ENCODE measurements around the gene LPAR3. TPM values are rescaled to one million over a fixed set of nuclear protein-coding genes. Genes with fewer than 3 reads are reported as not detected.

LPAR3 gene
- polyA plus RNA-seq, 1 donor = 0.11 TPM

GRCh38 chr1:84856726-84857270 lies 36.2 kb downstream of the LPAR3 start:
- no peak for DNase-seq (ENCODE audit: low read depth)

- DNase-seq (ENCODE audit: low read depth) = no peak
Observed at GRCh38 chr1:84855691-84856630, 37.0 kb downstream of the LPAR3 start.

- DNase-seq (ENCODE audit: low read depth) = no peak
Observed at GRCh38 chr1:84855168-84855567, 37.8 kb downstream of the LPAR3 start.

- DNase-seq (ENCODE audit: low read depth) = no peak
Observed at GRCh38 chr1:84853741-84854721, 39.0 kb downstream of the LPAR3 start.

- DNase-seq (ENCODE audit: low read depth) = no peak
Observed at GRCh38 chr1:84851839-84852238, 41.2 kb downstream of the LPAR3 start.

DNA sequence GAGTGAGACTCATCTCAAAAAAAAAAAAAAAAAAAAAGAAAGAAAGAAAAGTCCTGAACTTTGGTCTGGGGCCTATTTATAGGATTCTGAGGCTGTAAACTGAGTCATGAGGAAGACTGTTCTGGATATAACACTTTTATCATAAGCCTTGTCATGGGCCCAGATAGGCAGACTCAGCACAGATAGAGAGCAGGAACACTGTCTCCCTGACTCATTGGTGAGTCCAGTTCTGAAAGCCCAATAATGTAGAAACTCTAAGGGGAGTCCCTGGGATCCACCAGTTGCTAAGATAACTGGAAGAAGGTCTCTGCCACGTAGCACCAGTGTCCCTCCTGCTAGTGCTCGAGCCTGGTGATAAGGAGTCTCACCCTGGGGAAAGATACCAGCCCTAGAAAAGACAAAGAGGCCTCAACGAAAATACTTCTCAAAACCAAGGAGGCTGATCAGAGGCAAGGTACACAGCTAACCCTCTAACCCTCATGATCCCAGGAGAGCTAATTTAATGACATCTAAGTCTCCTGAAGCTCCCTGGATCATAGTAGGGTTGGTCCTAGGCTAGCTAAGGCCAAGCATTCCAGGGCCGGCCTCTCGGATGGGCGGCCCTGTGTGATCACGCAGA lies 43.5 kb downstream of the LPAR3 start:
- no peak for DNase-seq (ENCODE audit: low read depth)

DNA sequence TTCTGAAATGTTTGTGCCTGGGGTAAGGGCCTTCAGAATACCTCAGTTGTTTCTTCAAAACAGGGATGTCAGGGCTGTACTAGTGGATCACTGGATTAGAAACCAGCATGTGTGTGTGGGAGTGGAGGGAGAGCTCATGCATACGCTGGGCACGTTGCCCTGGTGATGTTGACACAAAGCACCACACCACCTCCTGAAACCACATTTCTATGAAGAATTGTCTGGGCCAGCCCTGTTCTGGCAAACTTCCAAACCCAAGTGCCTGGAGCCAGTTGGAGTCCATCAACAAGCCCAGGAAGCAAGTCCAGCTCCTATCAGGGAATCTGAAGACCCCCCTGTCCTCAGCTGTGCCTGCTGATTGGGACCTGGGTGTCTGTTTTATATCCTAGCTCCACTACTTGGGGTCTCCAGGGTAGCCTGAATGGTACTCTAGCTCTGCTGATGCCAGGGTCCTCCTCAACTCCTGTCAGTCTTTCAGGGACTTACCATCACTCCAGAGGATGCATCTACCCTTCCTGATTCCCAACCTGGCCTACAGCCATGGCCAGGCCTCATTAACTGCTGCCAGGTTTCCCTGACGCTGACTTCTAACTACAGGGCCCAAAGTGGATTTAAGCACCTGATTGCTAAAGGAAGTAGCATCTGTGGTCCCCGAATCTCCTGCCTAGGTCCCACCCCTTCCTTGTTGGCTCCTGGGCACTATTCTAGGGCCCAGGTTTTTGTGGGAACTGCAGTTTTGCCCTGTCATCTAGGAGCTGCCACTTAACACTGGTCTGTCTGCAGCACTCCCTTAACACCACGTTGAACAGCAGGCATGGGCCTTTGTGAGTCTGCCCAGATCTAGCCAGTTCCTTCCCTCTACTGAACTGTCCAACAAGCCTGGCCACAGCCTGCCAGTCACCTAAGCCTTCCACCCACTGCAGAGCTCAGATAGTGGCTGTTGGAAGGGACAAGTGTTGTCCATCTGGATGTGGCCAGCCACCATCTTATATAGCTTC lies 45.5 kb downstream of the LPAR3 start:
- no peak for DNase-seq (ENCODE audit: low read depth)

- no peak for DNase-seq (ENCODE audit: low read depth)
Observed at GRCh38 chr1:84846387-84846786, 46.6 kb downstream of the LPAR3 start.

GRCh38 chr1:84845357-84845756 lies 47.6 kb downstream of the LPAR3 start:
- DNase-seq (ENCODE audit: low read depth) = no peak

GRCh38 chr1:84844094-84844493 lies 48.9 kb downstream of the LPAR3 start:
- DNase-seq (ENCODE audit: low read depth) = no peak

DNA sequence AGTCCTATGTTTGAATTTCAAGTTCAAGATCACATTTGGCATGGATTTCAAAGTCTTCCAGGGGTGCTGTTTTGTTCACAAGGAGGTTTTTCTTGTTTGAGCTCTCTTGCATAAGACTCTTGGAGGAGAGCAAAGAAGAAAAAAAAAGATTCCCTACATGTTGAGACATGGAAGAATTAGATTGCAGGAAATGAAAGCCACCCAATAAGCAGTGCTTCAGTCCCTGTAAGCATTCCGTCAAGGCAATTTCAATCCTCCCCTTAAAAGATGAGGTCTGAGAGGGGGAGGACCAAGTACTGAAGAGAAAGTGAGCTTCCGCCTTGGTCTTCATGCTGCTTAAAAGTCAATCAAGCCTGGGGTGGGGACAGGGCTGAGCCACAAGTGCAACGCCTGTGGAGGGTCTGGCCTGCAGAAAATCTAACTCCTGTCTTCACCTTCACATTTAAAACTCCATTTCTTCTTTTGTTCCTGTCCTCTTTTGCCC lies 50.2 kb downstream of the LPAR3 start:
- no peak for DNase-seq (ENCODE audit: low read depth)

DNA sequence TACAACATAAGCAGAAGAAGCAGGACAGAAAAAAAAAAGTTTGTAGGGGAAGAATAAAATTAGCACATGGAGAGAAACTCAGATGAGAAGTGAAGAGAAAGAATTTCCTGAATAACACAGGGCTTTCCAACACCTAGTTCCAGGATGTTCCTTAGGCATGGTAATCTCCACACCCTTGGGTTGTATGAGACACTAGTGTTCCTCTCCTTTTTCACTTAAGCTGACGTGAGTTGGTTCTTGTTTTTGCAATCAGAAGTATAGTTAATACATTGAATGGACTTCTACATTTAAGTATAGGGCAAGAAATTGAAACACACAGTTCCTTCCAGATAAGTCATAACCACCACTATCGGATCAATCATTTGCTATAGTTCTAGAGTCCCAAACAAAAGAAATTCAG lies 51.0 kb downstream of the LPAR3 start:
- DNase-seq (ENCODE audit: low read depth) = no peak

- no peak for DNase-seq (ENCODE audit: low read depth)
Observed at GRCh38 chr1:84840346-84840745, 52.7 kb downstream of the LPAR3 start.

DNA sequence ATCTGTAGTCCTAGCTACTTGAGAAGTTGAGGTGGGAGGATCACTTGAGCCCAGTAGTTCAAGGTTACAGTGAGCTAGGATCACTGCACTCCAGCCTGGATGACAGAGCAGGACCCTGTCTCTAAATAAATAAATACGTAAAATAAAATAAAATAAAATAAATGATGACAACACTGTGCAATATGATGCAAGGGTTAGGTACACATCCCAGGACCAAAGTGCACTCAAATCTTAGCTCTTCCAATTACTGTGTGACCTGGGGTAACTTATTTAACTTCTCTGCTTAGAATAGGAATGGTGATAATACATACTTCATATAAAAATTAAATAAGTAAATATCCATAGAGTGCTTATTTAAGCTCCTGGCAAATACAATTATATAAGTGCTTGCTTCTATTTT lies 53.5 kb downstream of the LPAR3 start:
- DNase-seq (ENCODE audit: low read depth) = no peak

- no peak for DNase-seq (ENCODE audit: low read depth)
Observed at GRCh38 chr1:84836145-84836544, 56.9 kb downstream of the LPAR3 start.

DNA sequence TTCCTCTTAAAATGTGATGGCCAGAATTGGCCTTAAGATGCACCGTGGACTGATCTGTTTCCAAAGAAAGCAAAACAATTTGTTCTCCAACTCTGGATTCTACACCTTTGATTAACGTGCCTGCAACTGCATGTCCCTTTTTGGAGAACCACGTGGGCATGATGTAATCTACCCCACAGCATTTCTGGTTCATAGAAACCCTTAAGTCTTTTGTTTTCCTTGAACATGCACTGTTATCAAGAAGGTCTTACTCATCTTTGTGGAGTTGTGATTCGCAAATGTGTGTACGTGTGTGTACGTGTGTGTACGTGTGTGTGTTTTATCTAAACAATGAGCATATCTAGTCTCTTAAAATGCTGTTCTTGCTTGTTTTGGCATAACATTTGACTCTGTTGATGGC lies 57.8 kb downstream of the LPAR3 start:
- DNase-seq (ENCODE audit: low read depth) = no peak

DNA sequence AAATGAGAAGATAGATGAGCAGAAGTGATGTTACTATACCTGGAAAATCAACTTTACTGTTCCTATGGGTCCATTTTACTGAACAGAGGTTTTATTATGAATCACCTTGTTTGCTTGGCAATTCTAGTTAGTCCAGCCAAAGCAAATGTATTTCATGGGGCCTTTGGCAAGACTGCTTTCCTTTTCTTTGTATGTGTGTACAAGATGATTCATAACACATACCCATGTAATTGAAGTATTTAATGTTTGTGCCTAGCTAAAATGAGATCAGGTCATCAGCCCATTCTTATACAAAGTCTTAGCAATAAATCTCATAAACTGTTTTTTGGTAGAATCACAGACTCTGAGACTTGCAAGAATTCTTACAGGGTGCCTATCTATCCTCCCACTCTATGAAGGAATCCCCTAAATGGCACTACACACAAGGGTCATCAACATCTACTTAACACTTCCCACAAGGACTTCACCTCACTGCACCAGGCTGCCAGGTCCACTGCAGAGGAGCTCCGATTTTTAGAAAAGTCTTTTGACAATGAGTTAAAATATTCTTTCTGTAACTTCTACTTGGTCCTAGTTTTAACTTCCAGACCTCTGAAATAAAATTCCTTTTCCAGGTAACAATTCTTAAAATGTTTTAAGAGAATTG lies 58.5 kb downstream of the LPAR3 start:
- no peak for DNase-seq (ENCODE audit: low read depth)

- DNase-seq (ENCODE audit: low read depth) = no peak
Observed at GRCh38 chr1:84833194-84833593, 59.8 kb downstream of the LPAR3 start.

DNA sequence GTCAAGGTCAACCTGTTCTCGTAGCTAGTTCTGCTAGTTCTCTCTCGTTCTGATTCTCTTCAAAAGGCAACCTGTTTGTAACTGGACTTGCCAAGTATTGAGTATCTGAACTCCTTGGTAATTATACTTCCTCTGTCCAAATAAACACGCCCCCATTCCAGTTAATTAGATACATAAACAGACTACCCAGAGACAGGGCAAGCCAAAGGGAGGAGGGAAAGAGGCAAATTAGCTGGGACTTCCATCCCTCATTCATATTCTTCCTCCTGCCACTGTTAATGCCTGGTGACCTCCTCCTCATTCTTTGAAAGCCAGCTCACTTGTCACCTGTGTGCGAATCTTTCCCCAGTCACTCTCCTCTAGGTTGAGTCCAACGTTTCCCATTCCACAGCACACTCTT lies 62.9 kb downstream of the LPAR3 start:
- no peak for DNase-seq (ENCODE audit: low read depth)

GRCh38 chr1:84827976-84828375 lies 65.0 kb downstream of the LPAR3 start:
- DNase-seq (ENCODE audit: low read depth) = no peak

Measured in forelimb muscle (tissue), 1 donor.